GM13976 (cell line): ENCODE measurements around the gene KREMEN1.

Experiments
- DNase-seq: peaks from one replicate; pipeline ENCODE4 v3.0.0; 2012; ENCODE audit warnings: low spot score
- CTCF ChIP-seq: IDR thresholded peaks from 2 replicates; pipeline ENCODE4 v1.5.1; 2012; ENCODE audit warnings: borderline replicate concordance, mild to moderate bottlenecking; ENCODE audit not compliant: insufficient read depth; ENCODE audit errors: extremely low read depth, missing control alignments, control extremely low read depth
- in situ Hi-C: fragments of 300-500 bp; cut with MboI; formaldehyde crosslinking; loops from one replicate; pipeline ENCODE4 v1.12.0; 2022; ENCODE audit warnings: low sequenced_read_pairs, mixed read lengths, inconsistent platforms; ENCODE audit not compliant: unreplicated experiment

Gene KREMEN1

DNA sequence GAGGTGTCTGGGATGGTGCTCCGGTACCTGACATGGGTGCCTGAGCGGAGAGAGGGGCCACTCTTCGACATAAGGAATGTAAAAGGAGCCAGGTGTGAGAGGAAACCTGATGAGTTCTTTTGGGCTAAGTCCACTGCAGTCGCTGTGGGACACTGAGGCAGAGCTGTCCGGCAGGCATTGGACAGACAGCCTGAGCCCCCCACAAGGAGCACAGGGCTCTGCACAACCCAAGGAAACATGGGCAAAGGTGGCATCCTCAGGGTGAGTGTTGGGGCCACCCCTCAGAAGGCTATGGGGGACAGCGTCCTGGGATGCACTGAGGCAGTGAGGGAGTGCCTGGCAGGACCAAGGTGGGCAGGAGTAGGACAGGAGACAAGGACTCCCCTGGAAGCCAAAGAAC, 75.2 kb downstream of the KREMEN1 start:
- no peak for TF ChIP-seq CTCF
- DNase-seq = peak; percentile 12
- in situ Hi-C loops = no loop called here

DNA sequence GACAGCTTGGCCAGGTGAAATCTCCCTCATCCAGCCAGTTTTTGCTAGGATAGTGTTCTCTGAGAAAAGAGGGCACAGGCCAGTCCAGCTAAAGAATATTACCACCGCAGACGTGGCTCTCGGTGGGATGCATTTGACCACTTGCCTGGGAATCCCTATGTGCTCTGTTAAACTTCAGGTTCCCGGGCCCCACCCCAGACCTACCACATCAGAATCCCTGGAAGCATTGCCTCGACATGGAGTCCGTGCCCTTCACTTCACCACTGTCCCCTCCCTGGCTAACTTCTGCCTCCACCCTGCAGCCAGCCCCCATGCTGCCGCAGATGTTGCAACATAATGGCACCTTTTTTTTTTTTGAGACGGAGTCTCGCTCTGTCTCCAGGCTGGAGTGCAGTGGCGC, 76.0 kb downstream of the KREMEN1 start:
- no peak for DNase-seq
- no peak for TF ChIP-seq CTCF
- in situ Hi-C loops = no loop called here

DNA sequence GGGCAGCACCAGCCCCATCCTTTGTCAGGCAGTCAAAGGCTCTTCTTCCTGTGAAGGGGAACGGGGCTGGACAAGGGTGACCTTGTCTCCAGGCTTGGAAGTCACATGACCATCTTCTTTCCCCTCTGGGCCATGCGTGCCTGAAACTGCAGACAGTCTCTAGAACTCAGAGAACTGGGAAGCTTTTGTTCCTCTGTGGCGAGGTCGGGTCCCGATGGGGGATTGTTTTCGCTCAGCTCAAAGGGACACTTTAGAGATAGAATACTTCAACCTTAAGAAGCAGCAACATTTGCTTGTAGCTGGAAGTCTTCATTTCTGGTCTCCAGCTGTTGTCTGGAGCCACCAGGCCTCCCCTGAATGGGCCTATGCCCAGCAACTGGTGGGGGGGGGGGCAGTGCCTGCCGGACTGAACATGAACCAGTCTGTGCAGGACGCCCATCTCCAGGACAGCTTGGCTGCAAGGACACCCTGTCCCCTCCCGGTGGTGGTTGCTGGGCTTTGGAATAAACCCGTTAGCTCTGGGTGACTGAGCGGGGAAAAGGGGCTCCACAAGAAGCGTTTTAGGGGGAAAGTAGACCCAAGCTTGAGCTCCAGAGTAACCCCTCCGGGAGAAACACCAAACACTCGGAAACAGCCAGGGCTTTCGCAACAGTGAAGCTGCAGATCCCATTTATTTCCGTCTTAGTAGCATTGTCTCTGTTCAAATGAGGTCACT, 77.2 kb downstream of the KREMEN1 start:
- TF ChIP-seq CTCF = no peak
- in situ Hi-C loops = loop anchor here (10.0 kb wide), 1 partner anchor 95 kb away; no protein-coding TSS in a partner anchor
- DNase-seq = no peak

DNA sequence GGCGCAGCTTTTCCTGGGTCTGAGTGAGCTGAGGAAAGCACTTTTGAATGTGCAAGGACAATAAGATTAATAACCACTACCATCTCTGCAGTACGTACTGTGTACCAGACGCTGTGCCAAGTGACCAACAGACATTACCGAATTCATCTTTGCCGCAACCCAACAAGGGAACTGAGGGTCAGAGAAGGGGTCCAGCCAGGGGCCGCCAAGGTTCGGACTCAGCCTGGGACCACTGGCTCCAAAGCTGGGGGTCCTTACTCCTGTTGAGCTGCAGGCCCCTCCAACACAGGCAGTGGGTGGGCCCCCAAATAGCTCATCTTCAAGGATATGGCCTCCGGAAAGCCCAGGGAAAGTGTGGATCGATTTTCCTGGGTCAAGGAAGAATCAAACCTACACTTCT, 77.9 kb downstream of the KREMEN1 start:
- TF ChIP-seq CTCF = no peak
- in situ Hi-C loops = loop anchor here (10.0 kb wide), 1 partner anchor 94 kb away; no protein-coding TSS in a partner anchor
- no peak for DNase-seq

- TF ChIP-seq CTCF = no peak
- DNase-seq = no peak
- in situ Hi-C loops = loop anchor here (10.0 kb wide), 1 partner anchor 93 kb away; no protein-coding TSS in a partner anchor
These were observed 78.5 kb downstream of the KREMEN1 start for GRCh38 chr22:29151316-29151715.

GRCh38 chr22:29152045-29152953, 79.5 kb downstream of the KREMEN1 start:
- in situ Hi-C loops = loop anchor here (10.0 kb wide), 1 partner anchor 93 kb away; no protein-coding TSS in a partner anchor
- no peak for TF ChIP-seq CTCF
- DNase-seq = no peak
